Peyer's patch (tissue), 4 donors: ENCODE data around the gene FARP1.

Experiments used
- CTCF ChIP-seq, 6 experiments: fragments of 450-650 bp in 4 of 6; fragments of 200-600 bp in 2 of 6; sonication (generic) in 1 of 6; IDR thresholded peaks; one replicate each; pipeline ENCODE4 v1.5.1; 2017 to 2019; ENCODE audit warnings: antibody characterized with exemption in 6 of 6, mild to moderate bottlenecking in 3 of 6, moderate library complexity in 1 of 6
- POLR2A ChIP-seq, 2 donors: fragments of 450-650 bp; IDR thresholded peaks; one replicate each; pipeline ENCODE4 v1.5.1; 2017; ENCODE audit warnings: antibody characterized with exemption in 2 of 2, mild to moderate bottlenecking in 2 of 2, moderate library complexity in 2 of 2

GRCh38 chr13:98317573-98318171 is 174.8 kb downstream of the FARP1 start:
- no peak for TF ChIP-seq CTCF (IDR thresholded peaks at IDR 0.05)
- no peak for TF ChIP-seq POLR2A (IDR thresholded peaks at IDR 0.05)
